Measurements from ENCODE around the gene PSENEN.
"Not testable (repeated sequence)": the region's sequence is repeated elsewhere in the genome, so short reads cannot be mapped to it uniquely, and the experiment has no call there.

The PSENEN gene

GRCh38 chr19:35753634-35754369 is 8.4 kb downstream of the PSENEN start:
- no peak for DNase-seq

GRCh38 chr19:35754370-35755130 is 9.1 kb downstream of the PSENEN start:
- DNase-seq = no peak

GRCh38 chr19:35755131-35755549 is 9.7 kb downstream of the PSENEN start:
- no peak for DNase-seq

GRCh38 chr19:35755550-35756376 is 10.3 kb downstream of the PSENEN start:
- peak; percentile 89 for DNase-seq

- DNase-seq = peak; percentile 84
Measured at GRCh38 chr19:35756377-35757230, 11.2 kb downstream of the PSENEN start, which contains the start of gene HSPB6. HSPB6 (minus strand) TSS chr19:35757029; CDS start chr19:35757008, 21 bp downstream.

GRCh38 chr19:35757231-35757748 is 11.8 kb downstream of the PSENEN start:
- DNase-seq = peak; percentile 96

- peak; percentile 99 for DNase-seq
Measured at GRCh38 chr19:35757749-35758608, 12.5 kb downstream of the PSENEN start, which contains the start of gene PROSER3. PROSER3 (plus strand) TSS chr19:35758176; CDS start chr19:35758216, 40 bp downstream.

- no peak for DNase-seq
Measured at GRCh38 chr19:35759697-35760096, 14.2 kb downstream of the PSENEN start.

GRCh38 chr19:35760711-35761349 is 15.4 kb downstream of the PSENEN start:
- DNase-seq = no peak

- no peak for DNase-seq
Measured at GRCh38 chr19:35764432-35765315, 19.2 kb downstream of the PSENEN start.

GRCh38 chr19:35766571-35767104 is 21.2 kb downstream of the PSENEN start:
- DNase-seq = no peak

GRCh38 chr19:35767288-35768081 is 22.0 kb downstream of the PSENEN start:
- no peak for DNase-seq

GRCh38 chr19:35768082-35768421 is 22.6 kb downstream of the PSENEN start:
- no peak for DNase-seq

GRCh38 chr19:35772362-35772761 is 26.9 kb downstream of the PSENEN start:
- not testable (repeated sequence) for DNase-seq

GRCh38 chr19:35773020-35773806 is 27.8 kb downstream of the PSENEN start:
- DNase-seq = no peak

- DNase-seq = peak; percentile 31
Measured at GRCh38 chr19:35774274-35775045, 29.0 kb downstream of the PSENEN start.

GRCh38 chr19:35775046-35775297 is 29.5 kb downstream of the PSENEN start:
- no peak for DNase-seq

All from left hindlimb (tissue), 1 donor.